Upper lobe of right lung (tissue), 1 donor: Measurements from ENCODE around the gene RIN3. TPM values are rescaled to one million over a fixed set of nuclear protein-coding genes. Genes with fewer than 3 reads are reported as not detected.
A peak's percentile ranks its signal among the peaks of the same experiment; 100 is the strongest.

ENCODE experiments used
- ATAC-seq: fragments of 200-7000 bp; cut with Tn5 transposase; one replicate; pipeline ENCODE4 v1.9.1; 2020; ENCODE audit warnings: mild to moderate bottlenecking, moderate library complexity
- DNase-seq: peaks from one replicate; pipeline ENCODE4 v3.0.0-alpha.2; 2020
- H3K27ac ChIP-seq: fragments of 200-600 bp; one replicate; pipeline ENCODE4 v1.8.0; 2022
- H3K27me3 ChIP-seq: fragments of 200-600 bp; one replicate; pipeline ENCODE4 v1.8.0; 2022; ENCODE audit warnings: mild to moderate bottlenecking
- H3K36me3 ChIP-seq: fragments of 200-600 bp; one replicate; pipeline ENCODE4 v1.8.0; 2022
- H3K4me1 ChIP-seq: fragments of 200-600 bp; one replicate; pipeline ENCODE4 v1.8.0; 2022
- H3K4me3 ChIP-seq: fragments of 200-600 bp; one replicate; pipeline ENCODE4 v1.8.0; 2022; ENCODE audit warnings: mild to moderate bottlenecking
- H3K9me3 ChIP-seq: fragments of 200-600 bp; one replicate; pipeline ENCODE4 v1.8.0; 2022
- intact Hi-C: fragments of 100-400 bp; cut with DNase I; formaldehyde crosslinking; loops from one replicate; pipeline ENCODE4 v1.11.0; 2022
- total RNA-seq: library from RNA; stranded (reverse); fragmentation: NEBNext Ultra II Directional; extraction: Animal tissue kit (Norgen Biotek cat#: 25700); gene quantifications from one replicate; pipeline ENCODE4 v1.2.1, GENCODE V29; 2021
- TF ChIP-seq, protein P1 (sequence below): fragments of 200-600 bp; IDR thresholded peaks from one replicate; pipeline ENCODE4 v1.8.0; 2022; ENCODE audit warnings: antibody characterized with exemption
- donor health status: DM: no; HTN: yes; CAD: no; lungs with severe emphysema.

RIN3 gene
- total RNA-seq, 1 donor from 2014 or later, result 56.0 TPM

GRCh38 chr14:92505826-92506225, 7.8 kb upstream of the RIN3 start:
- intact Hi-C loops, result no loop called here
- Histone ChIP-seq H3K27me3 (no peaks in the 10 kb centered on the region), H3K4me1 (peaks cover 10% of the 10 kb centered on the region), H3K27ac (no peak overlapping the region), H3K9me3 (no peaks in the 10 kb centered on the region), H3K36me3 (no peaks in the 10 kb centered on the region), H3K4me3 (no peak overlapping the region)
- DNase-seq, result no peak
- TF ChIP-seq, protein P1, sequence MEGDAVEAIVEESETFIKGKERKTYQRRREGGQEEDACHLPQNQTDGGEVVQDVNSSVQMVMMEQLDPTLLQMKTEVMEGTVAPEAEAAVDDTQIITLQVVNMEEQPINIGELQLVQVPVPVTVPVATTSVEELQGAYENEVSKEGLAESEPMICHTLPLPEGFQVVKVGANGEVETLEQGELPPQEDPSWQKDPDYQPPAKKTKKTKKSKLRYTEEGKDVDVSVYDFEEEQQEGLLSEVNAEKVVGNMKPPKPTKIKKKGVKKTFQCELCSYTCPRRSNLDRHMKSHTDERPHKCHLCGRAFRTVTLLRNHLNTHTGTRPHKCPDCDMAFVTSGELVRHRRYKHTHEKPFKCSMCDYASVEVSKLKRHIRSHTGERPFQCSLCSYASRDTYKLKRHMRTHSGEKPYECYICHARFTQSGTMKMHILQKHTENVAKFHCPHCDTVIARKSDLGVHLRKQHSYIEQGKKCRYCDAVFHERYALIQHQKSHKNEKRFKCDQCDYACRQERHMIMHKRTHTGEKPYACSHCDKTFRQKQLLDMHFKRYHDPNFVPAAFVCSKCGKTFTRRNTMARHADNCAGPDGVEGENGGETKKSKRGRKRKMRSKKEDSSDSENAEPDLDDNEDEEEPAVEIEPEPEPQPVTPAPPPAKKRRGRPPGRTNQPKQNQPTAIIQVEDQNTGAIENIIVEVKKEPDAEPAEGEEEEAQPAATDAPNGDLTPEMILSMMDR, result no peak
- no peak for ATAC-seq

- intact Hi-C loops, result no loop called here
Observed at GRCh38 chr14:92506231-92506630, 7.3 kb upstream of the RIN3 start.

DNA sequence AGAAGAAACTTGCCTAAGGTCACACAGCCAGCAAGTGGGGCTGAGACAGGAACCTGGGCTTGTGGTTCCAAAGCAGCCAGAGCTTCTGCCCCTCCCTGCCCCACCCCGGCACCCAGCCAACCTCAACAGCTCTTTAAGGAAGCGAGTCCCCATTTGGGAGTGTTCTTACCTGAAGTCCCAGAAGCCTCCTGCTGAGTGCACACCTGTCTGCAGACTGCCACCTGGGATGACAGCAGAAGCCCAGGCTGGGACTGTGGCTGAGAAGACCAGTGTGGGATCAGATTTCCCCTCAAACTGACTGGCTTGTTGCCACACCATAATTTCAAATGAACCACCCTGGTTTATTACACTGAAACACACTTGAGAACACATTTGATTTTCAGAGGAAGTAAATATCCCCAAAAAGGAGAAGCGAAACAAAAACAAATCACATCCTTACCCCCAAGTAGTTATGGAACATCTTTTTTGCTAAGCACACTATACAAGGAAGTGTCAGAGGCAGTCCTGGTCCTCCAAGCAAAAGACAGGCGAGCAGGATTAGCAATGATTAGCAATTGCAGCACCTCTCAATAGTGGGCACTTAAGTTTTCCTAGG, 6.3 kb upstream of the RIN3 start:
- intact Hi-C loops, result no loop called here
- Histone ChIP-seq H3K4me3 (no peak overlapping the region), H3K4me1 (peaks cover 13% of the 10 kb centered on the region), H3K36me3 (no peaks in the 10 kb centered on the region), H3K9me3 (no peaks in the 10 kb centered on the region), H3K27ac (no peak overlapping the region), H3K27me3 (no peaks in the 10 kb centered on the region)
- ATAC-seq, result peak; percentile 78
- peak; percentile 85 for DNase-seq
- TF ChIP-seq, protein P1, result no peak

More at GRCh38 chr14:92506231-92506630, 7.3 kb upstream of the RIN3 start:
- H3K4me3 ChIP-seq, result no peak overlapping the region
- peaks cover 10% of the 10 kb centered on the region for H3K4me1 ChIP-seq
- H3K9me3 ChIP-seq, result no peaks in the 10 kb centered on the region
- DNase-seq (no peak), ATAC-seq (peak; percentile 5)
- H3K36me3 ChIP-seq, result no peaks in the 10 kb centered on the region
- H3K27ac ChIP-seq, result no peak overlapping the region
- no peaks in the 10 kb centered on the region for H3K27me3 ChIP-seq
- TF ChIP-seq, protein P1, result no peak

- peak overlapping the region; percentile 9 for H3K27ac ChIP-seq
Observed at GRCh38 chr14:92510972-92511371, 2.6 kb upstream of the RIN3 start.

GRCh38 chr14:92511453-92512238, 1.9 kb upstream of the RIN3 start:
- ATAC-seq, result peak; percentile 3
- TF ChIP-seq, protein P1, result no peak
- Histone ChIP-seq H3K27ac (peak overlapping the region; percentile 9), H3K4me1 (peaks cover 38% of the 10 kb centered on the region), H3K27me3 (no peaks in the 10 kb centered on the region), H3K9me3 (no peaks in the 10 kb centered on the region), H3K4me3 (no peak overlapping the region), H3K36me3 (no peaks in the 10 kb centered on the region)
- DNase-seq, result no peak
- intact Hi-C loops, result no loop called here

More at GRCh38 chr14:92510972-92511371, 2.6 kb upstream of the RIN3 start:
- H3K4me1 ChIP-seq, result peaks cover 33% of the 10 kb centered on the region
- H3K36me3 ChIP-seq, result no peaks in the 10 kb centered on the region
- ATAC-seq (no peak), DNase-seq (no peak)
- intact Hi-C loops, result no loop called here
- H3K9me3 ChIP-seq, result no peaks in the 10 kb centered on the region
- H3K4me3 ChIP-seq, result no peak overlapping the region
- TF ChIP-seq, protein P1, result no peak
- no peaks in the 10 kb centered on the region for H3K27me3 ChIP-seq
